HepG2 (cell line): ENCODE data around the gene ALK. TPM values are rescaled to one million over a fixed set of nuclear protein-coding genes. Genes with fewer than 3 reads are reported as not detected.

Source experiments
- ATAC-seq: fragments of 200-7000 bp; cut with Tn5 transposase; 3 replicates; pipeline ENCODE4 v1.9.1; 2020; ENCODE audit warnings: mild to moderate bottlenecking, moderate library complexity
- BruUV-seq: library from RNA; stranded (reverse); fragments of 400-500 nt; replicated peaks from 2 replicates; lab custom pipeline; 2021; lab: Mats Ljungman, UMichigan
- CTCF ChIA-PET: fragments of 300-600 bp; formaldehyde crosslinking; extraction: SDS; loops from one replicate; lab custom pipeline; 2021; ENCODE audit warnings: low total read pairs, inconsistent platforms, low intra/inter-chr PET ratio; lab: Yijun Ruan, JAX
- POLR2A ChIA-PET: fragments of 350-600 bp; sonication (Branson Sonifier 250); formaldehyde crosslinking; loops from one replicate; lab custom pipeline; 2020; ENCODE audit warnings: antibody characterized with exemption, inconsistent platforms; lab: Yijun Ruan, JAX
- DNase-seq: peaks from one replicate; pipeline ENCODE4 v3.0.0-alpha.2; 2015; ENCODE audit warnings: low spot score
- FAIRE-seq: peaks from 3 replicates; lab custom pipeline; 2011; peaks lifted over from hg19 to GRCh38; lab: Jason Lieb, UNC
- H2AFZ ChIP-seq: one replicate; pipeline ENCODE4 v1.6.1; 2011; ENCODE audit warnings: low read length, inconsistent platforms
- H3K27ac ChIP-seq: fragments of 300-600 bp; 3 replicates; pipeline ENCODE4 v1.8.0; 2011; ENCODE audit warnings: mixed run types, mild to moderate bottlenecking, mixed read lengths, low read length, inconsistent platforms; ENCODE audit not compliant: insufficient read depth; ENCODE audit errors: extremely low read length
- H3K27me3 ChIP-seq, 2 experiments: fragments of 200-600 bp in 1 of 2; 2 replicates in 1 of 2; 3 replicates in 1 of 2; pipeline versions ENCODE4 v1.6.0 to v1.8.0; 2011; ENCODE audit warnings: low read length in 2 of 2, mild to moderate bottlenecking in 2 of 2, moderate library complexity in 2 of 2, inconsistent platforms in 1 of 2; ENCODE audit not compliant: insufficient read depth in 2 of 2, control insufficient read depth in 1 of 2
- H3K36me3 ChIP-seq, 2 experiments: fragments of 200-600 bp in 1 of 2; replicated peaks in 1 of 2; 2 replicates in 1 of 2; 3 replicates in 1 of 2; pipeline versions ENCODE4 v1.5.1 to v1.8.0; 2011; ENCODE audit warnings: low read length in 2 of 2, inconsistent platforms in 1 of 2; ENCODE audit not compliant: insufficient read depth in 2 of 2, control insufficient read depth in 1 of 2
- H3K4me1 ChIP-seq: 2 replicates; pipeline ENCODE4 v1.5.1; 2012; ENCODE audit warnings: low read length, inconsistent platforms; ENCODE audit not compliant: insufficient read depth
- H3K4me2 ChIP-seq: 2 replicates; pipeline ENCODE4 v1.6.0; 2011; ENCODE audit warnings: low read depth, low read length, inconsistent platforms
- H3K4me3 ChIP-seq, 3 experiments: fragments of 200-600 bp in 1 of 3; sonication (generic), shearing (Covaris generic) in 1 of 3; replicated peaks in 1 of 3; 2 replicates each; pipeline ENCODE4 v1.5.1; 2011 to 2016; ENCODE audit warnings: low read length in 3 of 3, inconsistent platforms in 2 of 3, low read depth in 2 of 3, mild to moderate bottlenecking in 2 of 3, control low read depth in 1 of 3, mixed read lengths in 1 of 3; ENCODE audit not compliant: insufficient read depth in 1 of 3
- H3K79me2 ChIP-seq: one replicate; pipeline ENCODE4 v1.6.1; 2011; ENCODE audit warnings: low read length, inconsistent platforms; ENCODE audit not compliant: insufficient read depth
- H3K9ac ChIP-seq: 2 replicates; pipeline ENCODE4 v1.6.0; 2011; ENCODE audit warnings: mild to moderate bottlenecking, low read depth, low read length, inconsistent platforms; ENCODE audit not compliant: insufficient read depth
- H3K9me3 ChIP-seq: 2 replicates; pipeline ENCODE4 v1.5.1; 2012; ENCODE audit warnings: mild to moderate bottlenecking, low read length
- H4K20me1 ChIP-seq: 2 replicates; pipeline ENCODE4 v1.6.0; 2011; ENCODE audit warnings: inconsistent platforms, mild to moderate bottlenecking, low read length, moderate library complexity; ENCODE audit not compliant: insufficient read depth
- FOSL1 ChIP-seq: sonication (generic); formaldehyde crosslinking; IDR thresholded peaks from 2 replicates; pipeline ENCODE4 v1.9.0; 2021; ENCODE audit warnings: missing genetic modification reagents, borderline replicate concordance
- GMEB1 ChIP-seq: sonication (generic); formaldehyde crosslinking; IDR thresholded peaks from 2 replicates; pipeline ENCODE4 v1.5.1; 2020; ENCODE audit warnings: missing genetic modification reagents, mild to moderate bottlenecking, borderline replicate concordance
- HHEX ChIP-seq: IDR thresholded peaks from 2 replicates; pipeline ENCODE4 v1.6.1; 2016; ENCODE audit warnings: control low read depth
- ZFP90 ChIP-seq: sonication (generic); formaldehyde crosslinking; IDR thresholded peaks from 2 replicates; pipeline ENCODE4 v1.8.0; 2022; ENCODE audit warnings: missing genetic modification reagents, mild to moderate bottlenecking, inconsistent platforms, borderline replicate concordance
- ZNF800 ChIP-seq: sonication (generic); formaldehyde crosslinking; IDR thresholded peaks from 2 replicates; pipeline ENCODE4 v1.4.0; 2020; ENCODE audit warnings: missing genetic modification reagents
- WGBS: methylation state at CpG from one replicate; pipeline ENCODE4 v1.1.6; 2017; ENCODE audit warnings: low lambda C conversion rate; 5-methylcytosine and 5-hydroxymethylcytosine counted together
- in situ Hi-C: cut with HindIII; loops from 2 replicates; pipeline ENCODE4 v1.10.0; 2017; ENCODE audit warnings: low pct_unique_long_range_greater_than_20kb; ENCODE audit not compliant: extremely low pct_ligation_motif_present
- intact Hi-C: fragments of 100-400 bp; cut with micrococcal nuclease; formaldehyde crosslinking; loops from one replicate; pipeline ENCODE4 v1.10.0; 2022; ENCODE audit not compliant: unreplicated experiment
- polyA plus RNA-seq, 8 experiments: library from polyadenylated mRNA; depleted of rRNA in 3 of 8; stranded (reverse) in 7 of 8; unstranded in 1 of 8; fragments of >200 nt; fragmentation: Illumina TruSeq in 4 of 8; extraction: Trizol in 4 of 8; gene quantifications; 2 replicates each; pipeline versions ENCODE4 v1.2.1 to v1.2.3, GENCODE V29; 2011 to 2016; ENCODE audit warnings: low read depth in 4 of 8, missing spikeins in 1 of 8, mixed read lengths in 1 of 8; ENCODE audit not compliant: insufficient read depth in 1 of 8
- total RNA-seq, 5 experiments: library from RNA; depleted of rRNA; stranded (reverse); fragments of >200 nt; fragmentation: Illumina TruSeq; extraction: Trizol; gene quantifications; 2 replicates each; pipeline ENCODE4 v1.2.3, GENCODE V29; 2016; ENCODE audit warnings: low read depth in 1 of 5
- TF ChIP-seq, protein P1 (sequence below): sonication (generic); formaldehyde crosslinking; IDR thresholded peaks from 2 replicates; pipeline ENCODE4 v1.4.0; 2020; ENCODE audit warnings: mild to moderate bottlenecking, missing genetic modification reagents

The ALK gene
- total and polyA plus RNA-seq, 2 of the 13 experiments (the other 11 are each of a cell fraction or from before 2014, with no cell fraction given), result not detected

- H3K27me3 ChIP-seq, result peaks cover 5 to 6% of the 10 kb centered on the region in 2 experiments; a peak in 2 of 5 replicates
- ChIA-PET POLR2A (no interaction called here), CTCF (no interaction called here)
- no peak overlapping the region for H3K4me3 ChIP-seq
- WGBS, result 2% methylated on average over 2 of the region's 2 CpGs
- no peak overlapping the region for H2AFZ ChIP-seq
- in situ Hi-C loops (no loop called here), intact Hi-C loops (no loop called here)
- no peak overlapping the region for H3K27ac ChIP-seq
- H3K9ac ChIP-seq, result no peak overlapping the region
- H3K9me3 ChIP-seq, result no peaks in the 10 kb centered on the region
- DNase-seq, result no peak
- no TSS peak for BruUV-seq
- no peaks in the 10 kb centered on the region for H3K36me3 ChIP-seq
- H3K4me1 ChIP-seq, result no peaks in the 10 kb centered on the region
- no peaks in the 10 kb centered on the region for H3K79me2 ChIP-seq
- FAIRE-seq, result no peak
- TF ChIP-seq HHEX, result no peak
- TF ChIP-seq ZNF800 (CRISPR knock-in tag), result no peak
- no peak for TF ChIP-seq GMEB1
- TF ChIP-seq FOSL1 (CRISPR knock-in tag), result no peak
- TF ChIP-seq, protein P1, sequence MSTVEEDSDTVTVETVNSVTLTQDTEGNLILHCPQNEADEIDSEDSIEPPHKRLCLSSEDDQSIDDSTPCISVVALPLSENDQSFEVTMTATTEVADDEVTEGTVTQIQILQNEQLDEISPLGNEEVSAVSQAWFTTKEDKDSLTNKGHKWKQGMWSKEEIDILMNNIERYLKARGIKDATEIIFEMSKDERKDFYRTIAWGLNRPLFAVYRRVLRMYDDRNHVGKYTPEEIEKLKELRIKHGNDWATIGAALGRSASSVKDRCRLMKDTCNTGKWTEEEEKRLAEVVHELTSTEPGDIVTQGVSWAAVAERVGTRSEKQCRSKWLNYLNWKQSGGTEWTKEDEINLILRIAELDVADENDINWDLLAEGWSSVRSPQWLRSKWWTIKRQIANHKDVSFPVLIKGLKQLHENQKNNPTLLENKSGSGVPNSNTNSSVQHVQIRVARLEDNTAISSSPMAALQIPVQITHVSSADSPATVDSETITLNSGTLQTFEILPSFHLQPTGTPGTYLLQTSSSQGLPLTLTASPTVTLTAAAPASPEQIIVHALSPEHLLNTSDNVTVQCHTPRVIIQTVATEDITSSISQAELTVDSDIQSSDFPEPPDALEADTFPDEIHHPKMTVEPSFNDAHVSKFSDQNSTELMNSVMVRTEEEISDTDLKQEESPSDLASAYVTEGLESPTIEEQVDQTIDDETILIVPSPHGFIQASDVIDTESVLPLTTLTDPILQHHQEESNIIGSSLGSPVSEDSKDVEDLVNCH (CRISPR knock-in tag), result no peak
- TF ChIP-seq ZFP90 (CRISPR knock-in tag), result no peak
- no peaks in the 10 kb centered on the region for H4K20me1 ChIP-seq
- ATAC-seq, result no peak
- no peak overlapping the region for H3K4me2 ChIP-seq
Observed at GRCh38 chr2:29482348-29482747, 439.0 kb downstream of the ALK start.
